ENCODE measurements around the gene ANKRD44.

- TF ChIP-seq CTCF (IDR thresholded peaks at IDR 0.05) (no peak), EZH2 (IDR thresholded peaks at IDR 0.05) (no peak)
These were observed 355.5 kb downstream of the ANKRD44 start for GRCh38 chr2:196955036-196955435.
